ENCODE results near the gene RASD2. TPM values are rescaled to one million over a fixed set of nuclear protein-coding genes. Genes with fewer than 3 reads are reported as not detected.

The RASD2 gene
- total and polyA plus RNA-seq, 10 of the 15 experiments (the other 5 are each of a cell fraction or from before 2014, with no cell fraction given): 0.03 TPM; not detected in 9

GRCh38 chr22:35509451-35509850, 31.2 kb upstream of the RASD2 start:
- ChIA-PET SMC1A (ENCODE audit: uncharacterized antibody, unreplicated experiment) (interaction anchor here (1.0 kb wide), 1 partner anchor 31 kb away, joined by 3 read pairs; no protein-coding TSS in a partner anchor), POLR2A (no interaction called here), CTCF (no interaction called here), RAD21 (ENCODE audit: unreplicated experiment) (no interaction called here)
- Histone ChIP-seq H3K36me3 (ENCODE audit: control insufficient read depth in 2 of 2, insufficient read depth in 2 of 2, low read length in 1 of 2) (no peaks in the 10 kb centered on the region), H2AFZ (ENCODE audit: control insufficient read depth, low read depth, low read length) (no peak overlapping the region), H3K9me3 (replicated peaks; ENCODE audit: control insufficient read depth, insufficient read depth, low read length) (no peaks in the 10 kb centered on the region), H3K4me1 (ENCODE audit: control insufficient read depth, insufficient read depth, low read length) (peaks cover 14% of the 10 kb centered on the region), H4K20me1 (ENCODE audit: control insufficient read depth, insufficient read depth) (no peaks in the 10 kb centered on the region), H3K27ac (ENCODE audit: control insufficient read depth, insufficient read depth) (no peak overlapping the region), H3K4me3 (no peak overlapping the region), H3K27me3 (replicated peaks in 1 of 2; ENCODE audit: control insufficient read depth in 2 of 2, insufficient read depth in 2 of 2, low read length in 1 of 2) (peaks cover 0 to 4% of the 10 kb centered on the region in 2 experiments; a peak in 1 of 4 replicates), H3K4me2 (ENCODE audit: control insufficient read depth, insufficient read depth) (no peak overlapping the region), H3K9ac (ENCODE audit: control insufficient read depth, insufficient read depth, low read length) (no peak overlapping the region), H3K79me2 (ENCODE audit: control insufficient read depth, insufficient read depth, low read length) (no peaks in the 10 kb centered on the region)
- WGBS (ENCODE audit: insufficient coverage, insufficient replicate concordance, low lambda C conversion rate, missing lambda C conversion rate): 65% methylated on average over 10 of the region's 10 CpGs
- no peak for FAIRE-seq
- in situ Hi-C loops (cut with MboI) (no loop called here), intact Hi-C loops (cut with micrococcal nuclease; ENCODE audit: unreplicated experiment) (no loop called here)
- DNase-seq (ENCODE audit: low read depth, low spot score): no peak
- ATAC-seq: no peak
- TF ChIP-seq NR2C2 (IDR thresholded peaks at IDR 0.05; ENCODE audit: borderline replicate concordance, control insufficient read depth, insufficient read length, low read depth) (no peak), PKNOX1 (IDR thresholded peaks at IDR 0.05) (no peak), SKIL (IDR thresholded peaks at IDR 0.05; ENCODE audit: low read depth, poor library complexity, severe bottlenecking) (no peak), FOXM1 (IDR thresholded peaks at IDR 0.05; ENCODE audit: low read depth, low read length) (no peak), CREB1 (IDR thresholded peaks at IDR 0.05; ENCODE audit: low read depth) (no peak), HSF1 (IDR thresholded peaks at IDR 0.05; ENCODE audit: low read depth, low read length) (no peak), NRF1 (conservative IDR thresholded peaks at IDR 0.05; ENCODE audit: low read depth, low read length) (no peak), SMARCA5 (IDR thresholded peaks at IDR 0.05) (no peak), BACH1 (IDR thresholded peaks at IDR 0.05; ENCODE audit: borderline replicate concordance) (no peak), MEF2A (IDR thresholded peaks at IDR 0.05; ENCODE audit: insufficient read depth, low read depth, low read length) (no peak), NFYB (IDR thresholded peaks at IDR 0.05; ENCODE audit: insufficient read depth, low read depth, low read length) (no peak), CHD2 (IDR thresholded peaks at IDR 0.05; ENCODE audit: borderline replicate concordance, low read depth, low read length) (no peak), MYC (IDR thresholded peaks at IDR 0.05; ENCODE audit: insufficient read depth, insufficient read length, insufficient replicate concordance, low read length, severe bottlenecking) (no peak), RELB (IDR thresholded peaks at IDR 0.05; ENCODE audit: low read depth) (no peak), FOXK2 (IDR thresholded peaks at IDR 0.05) (no peak), MTA3 (IDR thresholded peaks at IDR 0.05; ENCODE audit: borderline replicate concordance, low read length) (no peak), ZZZ3 (IDR thresholded peaks at IDR 0.05; ENCODE audit: control insufficient read depth, insufficient read length, low read depth) (no peak), EGR1 (IDR thresholded peaks at IDR 0.05; ENCODE audit: borderline replicate concordance in 1 of 2, low read depth in 2 of 2, low read length in 2 of 2) (no peak)
- BruUV-seq (replicated peaks): no TSS peak

All from GM12878 (cell line).